Endothelial cell of umbilical vein (primary cell): ENCODE results near the gene PARP3. TPM values are rescaled to one million over a fixed set of nuclear protein-coding genes. Genes with fewer than 3 reads are reported as not detected.
A peak's percentile ranks its signal among the peaks of the same experiment; 100 is the strongest.

ENCODE experiments used
- BruUV-seq: library from RNA; stranded (reverse); fragments of 400-500 nt; replicated peaks from 2 replicates; lab custom pipeline; 2021; lab: Mats Ljungman, UMichigan
- CTCF ChIA-PET: fragments of 300-600, 350-600 bp; sonication (Branson Sonifier 250); formaldehyde crosslinking; loops from one replicate; lab custom pipeline; 2021; ENCODE audit warnings: antibody characterized with exemption, inconsistent platforms; lab: Charles Lee
- POLR2A ChIA-PET: fragments of 300-600, 350-600 bp; sonication (Branson Sonifier 250); formaldehyde crosslinking; loops from one replicate; lab custom pipeline; 2021; ENCODE audit warnings: antibody characterized with exemption, inconsistent platforms; lab: Charles Lee
- DNase-seq: peaks from one replicate; pipeline ENCODE4 v3.0.0-alpha.2; 2011; ENCODE audit warnings: low read depth, low spot score
- FAIRE-seq: peaks from 2 replicates; lab custom pipeline; 2011; peaks lifted over from hg19 to GRCh38; lab: Jason Lieb, UNC
- H2AFZ ChIP-seq: 2 replicates; pipeline ENCODE4 v1.6.0; 2012; ENCODE audit warnings: low read depth, low read length, control low read depth, inconsistent platforms
- H3K27ac ChIP-seq: 2 replicates; pipeline ENCODE4 v1.5.1; 2011; ENCODE audit warnings: low read depth, mild to moderate bottlenecking, control low read depth, low read length, moderate library complexity; ENCODE audit not compliant: insufficient read depth
- H3K27me3 ChIP-seq, 2 experiments: 2 replicates each; pipeline versions ENCODE4 v1.6.0 to v1.6.1; 2011; ENCODE audit warnings: low read length in 2 of 2, mixed read lengths in 1 of 2; ENCODE audit not compliant: control insufficient read depth in 2 of 2, insufficient read depth in 2 of 2
- H3K36me3 ChIP-seq, 2 experiments: 2 replicates in 1 of 2; 3 replicates in 1 of 2; pipeline ENCODE4 v1.5.1; 2011; ENCODE audit warnings: low read length in 2 of 2, mild to moderate bottlenecking in 1 of 2, moderate library complexity in 1 of 2; ENCODE audit not compliant: control insufficient read depth in 2 of 2, insufficient read depth in 2 of 2; ENCODE audit errors: extremely low read depth in 1 of 2
- H3K4me1 ChIP-seq: 3 replicates; pipeline ENCODE4 v1.5.1; 2011; ENCODE audit warnings: mild to moderate bottlenecking, low read length; ENCODE audit not compliant: control insufficient read depth, insufficient read depth; ENCODE audit errors: extremely low read depth
- H3K4me2 ChIP-seq: 2 replicates; pipeline ENCODE4 v1.6.1; 2011; ENCODE audit warnings: low read length, control low read depth, mixed read lengths; ENCODE audit not compliant: insufficient read depth
- H3K4me3 ChIP-seq, 3 experiments: fragments of 200-600 bp in 1 of 3; sonication (generic), shearing (Covaris generic) in 1 of 3; replicated peaks in 1 of 3; 2 replicates each; pipeline ENCODE4 v1.5.1; 2011 to 2016; ENCODE audit warnings: control low read depth in 3 of 3, low read length in 3 of 3, mild to moderate bottlenecking in 2 of 3, inconsistent platforms in 1 of 3, low read depth in 1 of 3, moderate library complexity in 1 of 3; ENCODE audit not compliant: insufficient read depth in 1 of 3
- H3K79me2 ChIP-seq: 2 replicates; pipeline ENCODE4 v1.6.0; 2012; ENCODE audit warnings: low read length, inconsistent platforms; ENCODE audit not compliant: control insufficient read depth, insufficient read depth
- H3K9ac ChIP-seq: replicated peaks from 2 replicates; pipeline ENCODE3; 2011; ENCODE audit warnings: low read length, control low read depth; ENCODE audit not compliant: insufficient read depth; ENCODE audit errors: extremely low read depth
- H3K9me1 ChIP-seq: replicated peaks from 3 replicates; pipeline ENCODE4 v1.6.0; 2011; ENCODE audit warnings: mild to moderate bottlenecking, low read length; ENCODE audit not compliant: control insufficient read depth, insufficient read depth; ENCODE audit errors: extremely low read depth
- H3K9me3 ChIP-seq: replicated peaks from 2 replicates; pipeline ENCODE4 v1.5.1; 2012; ENCODE audit warnings: low read length, inconsistent platforms; ENCODE audit not compliant: control insufficient read depth, insufficient read depth
- H4K20me1 ChIP-seq: replicated peaks from 2 replicates; pipeline ENCODE3; 2011; ENCODE audit warnings: mild to moderate bottlenecking, low read length; ENCODE audit not compliant: control insufficient read depth, insufficient read depth; ENCODE audit errors: extremely low read depth
- EZH2 ChIP-seq: IDR thresholded peaks from 2 replicates; pipeline ENCODE4 v1.6.1; 2012; ENCODE audit warnings: borderline replicate concordance, low read depth, mild to moderate bottlenecking, moderate library complexity, low read length, inconsistent platforms; ENCODE audit not compliant: severe bottlenecking
- GATA2 ChIP-seq: IDR thresholded peaks from 2 replicates; pipeline ENCODE4 v1.7.0; 2011; ENCODE audit warnings: low read depth, mild to moderate bottlenecking, moderate library complexity, mixed read lengths, low read length; ENCODE audit not compliant: insufficient read length, insufficient read depth
- MYC ChIP-seq: IDR thresholded peaks from one replicate; pipeline ENCODE4 v1.6.1; 2011; ENCODE audit warnings: mild to moderate bottlenecking, low read depth, low read length
- POLR2A ChIP-seq: IDR thresholded peaks from 2 replicates; pipeline ENCODE4 v1.6.1; 2012; ENCODE audit warnings: low read depth, mild to moderate bottlenecking, control low read depth, low read length
- POLR2AphosphoS5 ChIP-seq: IDR thresholded peaks from 2 replicates; pipeline ENCODE4 v1.6.1; 2012; ENCODE audit warnings: low read depth, mild to moderate bottlenecking, control low read depth, low read length, moderate library complexity; ENCODE audit not compliant: insufficient read depth
- dilution Hi-C: fragments of 300-500 bp; cut with MboI; formaldehyde crosslinking; loops from one replicate; pipeline ENCODE4 v1.15.0; 2019; ENCODE audit warnings: low sequenced_read_pairs; ENCODE audit not compliant: extremely low pct_ligation_motif_present
- intact Hi-C: fragments of 100-400 bp; cut with micrococcal nuclease; formaldehyde crosslinking; loops from one replicate; pipeline ENCODE4 v1.10.0; 2022
- polyA plus RNA-seq, 4 experiments: library from polyadenylated mRNA; depleted of rRNA in 3 of 4; stranded (reverse) in 3 of 4; unstranded in 1 of 4; fragments of >200 nt; gene quantifications; 2 replicates each; pipeline versions ENCODE4 v1.2.1 to v1.2.3, GENCODE V29; 2011 to 2012; ENCODE audit warnings: missing spikeins in 1 of 4
- total RNA-seq: library from RNA; stranded (reverse); gene quantifications from 2 replicates; pipeline ENCODE4 v1.2.3, GENCODE V29; 2021
- TF ChIP-seq, protein P1 (sequence below), 2 donors: IDR thresholded peaks; 1 replicate in 1 of 2; 2 replicates in 1 of 2; pipeline ENCODE4 v1.5.1; 2011; ENCODE audit warnings: low read length in 2 of 2, mild to moderate bottlenecking in 2 of 2, moderate library complexity in 2 of 2, control low read depth in 1 of 2, inconsistent platforms in 1 of 2, low read depth in 1 of 2; ENCODE audit not compliant: insufficient read depth in 1 of 2; ENCODE audit errors: extremely low read depth in 1 of 2
- TF ChIP-seq, protein P2 (sequence below): IDR thresholded peaks from 2 replicates; pipeline ENCODE4 v1.6.1; 2011; ENCODE audit not compliant: insufficient read depth, insufficient read length

Gene PARP3
- total and polyA plus RNA-seq, 2 donors (not counting 3 experiments of a cell fraction or from before 2014, with no cell fraction given) = 10.0 to 13.8 TPM

DNA sequence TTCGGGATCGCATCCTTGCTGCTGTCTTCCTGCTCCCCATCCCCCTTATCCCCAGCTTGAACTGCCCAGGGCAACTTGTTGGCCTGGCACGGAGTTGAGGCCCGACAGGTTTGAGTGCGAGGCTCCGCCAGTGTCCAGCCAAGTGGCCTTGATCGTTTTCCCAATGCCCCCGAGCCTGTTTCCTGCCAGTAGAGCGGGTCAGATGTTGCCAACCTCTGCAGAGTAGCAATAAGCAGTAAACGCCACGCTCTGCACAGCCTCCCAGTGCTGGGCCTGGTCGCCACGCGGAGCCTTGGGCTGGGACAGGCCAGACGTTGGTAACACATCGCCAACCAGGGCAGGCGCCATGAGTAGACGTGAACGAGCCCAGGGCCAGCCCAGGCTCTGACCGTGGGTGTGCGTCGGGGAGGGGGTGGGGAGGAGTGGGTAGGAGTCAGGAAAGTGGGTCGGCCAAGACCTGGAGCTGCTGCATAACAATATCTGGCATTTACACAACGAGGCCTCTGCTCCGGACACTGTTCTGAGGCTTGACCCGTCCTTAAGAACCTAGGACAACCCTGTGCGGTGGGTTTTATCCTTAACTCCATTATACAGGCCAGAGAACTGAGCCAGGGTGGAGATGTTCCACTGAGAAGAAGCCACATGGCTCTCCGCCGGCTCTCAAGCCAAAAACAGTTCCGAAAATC, 32.3 kb downstream of the PARP3 start:
- ChIA-PET CTCF (interaction anchor here (0.6 to 3.3 kb wide), 17 partner anchors 8 to 162 kb away, joined by 3 to 46 read pairs (median 3); partner anchors contain the start of genes ACY1, DUSP7, PARP3 and RPL29), POLR2A (interaction anchor here (0.6 to 1.3 kb wide), 3 partner anchors 8 to 474 kb away, joined by 4 read pairs; partner anchors contain the start of genes PARP3 and RRP9)
- TF ChIP-seq, protein P1, sequence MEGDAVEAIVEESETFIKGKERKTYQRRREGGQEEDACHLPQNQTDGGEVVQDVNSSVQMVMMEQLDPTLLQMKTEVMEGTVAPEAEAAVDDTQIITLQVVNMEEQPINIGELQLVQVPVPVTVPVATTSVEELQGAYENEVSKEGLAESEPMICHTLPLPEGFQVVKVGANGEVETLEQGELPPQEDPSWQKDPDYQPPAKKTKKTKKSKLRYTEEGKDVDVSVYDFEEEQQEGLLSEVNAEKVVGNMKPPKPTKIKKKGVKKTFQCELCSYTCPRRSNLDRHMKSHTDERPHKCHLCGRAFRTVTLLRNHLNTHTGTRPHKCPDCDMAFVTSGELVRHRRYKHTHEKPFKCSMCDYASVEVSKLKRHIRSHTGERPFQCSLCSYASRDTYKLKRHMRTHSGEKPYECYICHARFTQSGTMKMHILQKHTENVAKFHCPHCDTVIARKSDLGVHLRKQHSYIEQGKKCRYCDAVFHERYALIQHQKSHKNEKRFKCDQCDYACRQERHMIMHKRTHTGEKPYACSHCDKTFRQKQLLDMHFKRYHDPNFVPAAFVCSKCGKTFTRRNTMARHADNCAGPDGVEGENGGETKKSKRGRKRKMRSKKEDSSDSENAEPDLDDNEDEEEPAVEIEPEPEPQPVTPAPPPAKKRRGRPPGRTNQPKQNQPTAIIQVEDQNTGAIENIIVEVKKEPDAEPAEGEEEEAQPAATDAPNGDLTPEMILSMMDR (IDR thresholded peaks at IDR 0.05; ENCODE audit: extremely low read depth in 1 of 2, insufficient read depth in 1 of 2, low read depth in 1 of 2, low read length in 2 of 2) = no peak
- TF ChIP-seq POLR2A = no peak
- no peak for TF ChIP-seq MYC
- TF ChIP-seq, protein P2, sequence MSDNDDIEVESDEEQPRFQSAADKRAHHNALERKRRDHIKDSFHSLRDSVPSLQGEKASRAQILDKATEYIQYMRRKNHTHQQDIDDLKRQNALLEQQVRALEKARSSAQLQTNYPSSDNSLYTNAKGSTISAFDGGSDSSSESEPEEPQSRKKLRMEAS = no peak
- TF ChIP-seq POLR2AphosphoS5 = no peak
- no peak for TF ChIP-seq GATA2
- TF ChIP-seq EZH2 = no peak
- no TSS peak for BruUV-seq
- DNase-seq (no peak), FAIRE-seq (no peak)
- H3K4me3 ChIP-seq = peak overlapping the region in 2 of 3 experiments; percentile 43 to 53
- H3K36me3 ChIP-seq = no peaks in the 10 kb centered on the region
- H3K27me3 ChIP-seq = no peaks in the 10 kb centered on the region
- no peaks in the 10 kb centered on the region for H4K20me1 ChIP-seq
- no peaks in the 10 kb centered on the region for H3K9me1 ChIP-seq
- H3K4me2 ChIP-seq = peak overlapping the region; percentile 67
- no peaks in the 10 kb centered on the region for H3K9me3 ChIP-seq
- H3K4me1 ChIP-seq = peaks cover 22% of the 10 kb centered on the region
- intact Hi-C loops (loop anchor here (1.0 kb wide), 2 partner anchors 18 to 32 kb away; partner anchors contain the start of gene PARP3), dilution Hi-C loops (no loop called here)
- peak overlapping the region; percentile 17 for H3K9ac ChIP-seq
- no peaks in the 10 kb centered on the region for H3K79me2 ChIP-seq
- no peak overlapping the region for H3K27ac ChIP-seq
- peak overlapping the region; percentile 76 for H2AFZ ChIP-seq
